ENCODE data around the gene RWDD1. TPM values are rescaled to one million over a fixed set of nuclear protein-coding genes. Genes with fewer than 3 reads are reported as not detected.

The RWDD1 gene
- total and polyA plus RNA-seq, 2 donors (not counting 1 experiment from before 2014, with no cell fraction given): 18.0 to 22.4 TPM

DNA sequence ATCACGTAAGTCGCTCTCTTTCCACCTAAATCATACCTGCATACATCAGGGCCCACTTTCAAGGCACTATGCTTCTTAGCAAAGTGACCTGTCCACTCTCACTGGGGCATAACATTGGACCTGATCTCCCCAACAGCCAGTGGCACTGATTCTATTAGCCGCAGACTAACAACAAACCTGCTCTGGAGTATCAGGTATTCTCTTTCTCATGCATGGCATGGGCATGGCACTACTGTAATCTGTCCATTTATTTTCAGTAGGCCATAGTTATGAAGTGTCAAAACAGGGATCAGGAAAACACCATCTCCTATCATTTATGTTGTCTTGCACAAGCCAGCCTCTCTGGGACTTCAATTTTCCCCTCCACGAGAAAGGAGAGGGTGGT, 9.3 kb upstream of the RWDD1 start:
- H3K27me3 Mint-ChIP-seq: peaks cover 31% of the 10 kb centered on the region
- intact Hi-C loops (cut with micrococcal nuclease): loop anchor here (10.0 kb wide), 1 partner anchor 547 kb away; no protein-coding TSS in a partner anchor
- H3K4me1 Mint-ChIP-seq: peaks cover 4% of the 10 kb centered on the region
- ATAC-seq (ENCODE audit: low read depth) (no peak), DNase-seq (no peak)
- H3K9ac ChIP-seq (ENCODE audit: low read length): no peak overlapping the region
- peaks cover 5 to 7% of the 10 kb centered on the region in 2 donors for H3K4me1 ChIP-seq (ENCODE audit: control insufficient read depth in 2 of 2, insufficient read depth in 2 of 2, low read length in 2 of 2)
- peaks cover 0 to 14% (median 9%) of the 10 kb centered on the region in 4 experiments for H3K27me3 ChIP-seq (replicated peaks in 1 of 4; ENCODE audit: control extremely low read depth in 1 of 4, control insufficient read depth in 3 of 4, insufficient read depth in 4 of 4, low read length in 3 of 4)
- H2AFZ ChIP-seq (ENCODE audit: insufficient read depth, low read depth, low read length, poor library complexity, severe bottlenecking): no peak overlapping the region
- no peaks in the 10 kb centered on the region for H3K36me3 ChIP-seq (replicated peaks in 1 of 2; ENCODE audit: control extremely low read depth in 1 of 2, control insufficient read depth in 1 of 2, extremely low read depth in 1 of 2, insufficient read depth in 2 of 2, low read length in 1 of 2)
- TF ChIP-seq EZH2 (IDR thresholded peaks at IDR 0.05; ENCODE audit: borderline replicate concordance, insufficient read depth, low read depth, low read length, poor library complexity, severe bottlenecking): no peak
- TF ChIP-seq, protein P1, sequence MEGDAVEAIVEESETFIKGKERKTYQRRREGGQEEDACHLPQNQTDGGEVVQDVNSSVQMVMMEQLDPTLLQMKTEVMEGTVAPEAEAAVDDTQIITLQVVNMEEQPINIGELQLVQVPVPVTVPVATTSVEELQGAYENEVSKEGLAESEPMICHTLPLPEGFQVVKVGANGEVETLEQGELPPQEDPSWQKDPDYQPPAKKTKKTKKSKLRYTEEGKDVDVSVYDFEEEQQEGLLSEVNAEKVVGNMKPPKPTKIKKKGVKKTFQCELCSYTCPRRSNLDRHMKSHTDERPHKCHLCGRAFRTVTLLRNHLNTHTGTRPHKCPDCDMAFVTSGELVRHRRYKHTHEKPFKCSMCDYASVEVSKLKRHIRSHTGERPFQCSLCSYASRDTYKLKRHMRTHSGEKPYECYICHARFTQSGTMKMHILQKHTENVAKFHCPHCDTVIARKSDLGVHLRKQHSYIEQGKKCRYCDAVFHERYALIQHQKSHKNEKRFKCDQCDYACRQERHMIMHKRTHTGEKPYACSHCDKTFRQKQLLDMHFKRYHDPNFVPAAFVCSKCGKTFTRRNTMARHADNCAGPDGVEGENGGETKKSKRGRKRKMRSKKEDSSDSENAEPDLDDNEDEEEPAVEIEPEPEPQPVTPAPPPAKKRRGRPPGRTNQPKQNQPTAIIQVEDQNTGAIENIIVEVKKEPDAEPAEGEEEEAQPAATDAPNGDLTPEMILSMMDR (IDR thresholded peaks at IDR 0.05): no peak
- H4K20me1 ChIP-seq (ENCODE audit: control insufficient read depth, insufficient read depth, low read length, poor library complexity, severe bottlenecking): no peaks in the 10 kb centered on the region
- 100% methylated on average over 2 of the region's 4 CpGs for WGBS (ENCODE audit: insufficient coverage)
- no peaks in the 10 kb centered on the region for H3K79me2 ChIP-seq (ENCODE audit: control insufficient read depth, insufficient read depth, low read length)
- ChIA-PET CTCF (interaction anchor here (0.8 to 6.0 kb wide), 10 partner anchors 10 to 344 kb away, joined by 3 to 62 read pairs (median 14); partner anchors contain the start of gene RWDD1), POLR2A (no interaction called here)
- no peak overlapping the region for H3K4me3 Mint-ChIP-seq
- H3K9me3 ChIP-seq (ENCODE audit: control extremely low read depth in 1 of 3, control insufficient read depth in 2 of 3, insufficient read depth in 1 of 3, low read length in 2 of 3): no peaks in the 10 kb centered on the region
- H3K9me3 Mint-ChIP-seq (ENCODE audit: insufficient read depth): no peaks in the 10 kb centered on the region
- no peak overlapping the region for H3K4me3 ChIP-seq (ENCODE audit: control extremely low read depth in 1 of 5, extremely low read depth in 1 of 5, insufficient read depth in 1 of 5, low read depth in 2 of 5, low read length in 4 of 5)
- no peak overlapping the region for H3K4me2 ChIP-seq (replicated peaks; ENCODE audit: low read depth, low read length, poor library complexity, severe bottlenecking)
- H3K27ac ChIP-seq (ENCODE audit: low read length in 2 of 2): no peak overlapping the region
- H3K27ac Mint-ChIP-seq: no peak overlapping the region

DNA sequence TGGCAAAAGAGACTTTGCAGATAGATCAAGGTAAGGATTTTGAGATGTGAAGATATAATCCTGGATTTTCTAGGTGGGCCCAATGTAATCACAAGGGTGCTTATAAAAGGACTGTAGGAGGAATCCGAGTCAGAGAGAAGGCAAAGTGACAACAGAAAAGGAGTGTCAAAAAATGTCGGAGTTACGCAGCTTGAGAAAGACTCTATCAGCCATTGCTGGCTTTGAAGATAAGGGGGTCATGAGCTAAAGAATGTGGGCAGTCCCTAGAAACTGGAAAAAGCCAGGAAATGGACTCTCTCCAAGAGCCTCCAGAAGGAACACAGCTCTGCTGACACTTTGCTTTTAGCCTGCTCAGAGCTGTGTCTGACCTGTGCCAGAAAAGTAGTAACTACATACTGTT, 8.7 kb upstream of the RWDD1 start:
- no peak overlapping the region for H3K4me2 ChIP-seq (replicated peaks; ENCODE audit: low read depth, low read length, poor library complexity, severe bottlenecking)
- ATAC-seq (ENCODE audit: low read depth): no peak
- no peak for DNase-seq
- no peak overlapping the region for H3K4me3 ChIP-seq (ENCODE audit: control extremely low read depth in 1 of 5, extremely low read depth in 1 of 5, insufficient read depth in 1 of 5, low read depth in 2 of 5, low read length in 4 of 5)
- peaks cover 31% of the 10 kb centered on the region for H3K27me3 Mint-ChIP-seq
- intact Hi-C loops (cut with micrococcal nuclease): loop anchor here (10.0 kb wide), 1 partner anchor 548 kb away; no protein-coding TSS in a partner anchor
- no peaks in the 10 kb centered on the region for H3K9me3 Mint-ChIP-seq (ENCODE audit: insufficient read depth)
- no peak overlapping the region for H3K4me3 Mint-ChIP-seq
- H3K9me3 ChIP-seq (ENCODE audit: control extremely low read depth in 1 of 3, control insufficient read depth in 2 of 3, insufficient read depth in 1 of 3, low read length in 2 of 3): no peaks in the 10 kb centered on the region
- H2AFZ ChIP-seq (ENCODE audit: insufficient read depth, low read depth, low read length, poor library complexity, severe bottlenecking): no peak overlapping the region
- CTCF ChIA-PET: interaction anchor here (0.8 to 6.0 kb wide), 18 partner anchors 9 to 450 kb away, joined by 3 to 62 read pairs (median 4); partner anchors contain the start of genes CALHM4 and RWDD1
- H3K27me3 ChIP-seq (replicated peaks in 1 of 4; ENCODE audit: control extremely low read depth in 1 of 4, control insufficient read depth in 3 of 4, insufficient read depth in 4 of 4, low read length in 3 of 4): peaks cover 0 to 14% (median 9%) of the 10 kb centered on the region in 4 experiments
- POLR2A ChIA-PET: interaction anchor here (0.6 kb wide), 1 partner anchor 325 kb away, joined by 4 read pairs; no protein-coding TSS in a partner anchor
- peaks cover 5 to 7% of the 10 kb centered on the region in 2 donors for H3K4me1 ChIP-seq (ENCODE audit: control insufficient read depth in 2 of 2, insufficient read depth in 2 of 2, low read length in 2 of 2)
- no peaks in the 10 kb centered on the region for H3K79me2 ChIP-seq (ENCODE audit: control insufficient read depth, insufficient read depth, low read length)
- H3K36me3 ChIP-seq (replicated peaks in 1 of 2; ENCODE audit: control extremely low read depth in 1 of 2, control insufficient read depth in 1 of 2, extremely low read depth in 1 of 2, insufficient read depth in 2 of 2, low read length in 1 of 2): no peaks in the 10 kb centered on the region
- no peak for TF ChIP-seq EZH2 (IDR thresholded peaks at IDR 0.05; ENCODE audit: borderline replicate concordance, insufficient read depth, low read depth, low read length, poor library complexity, severe bottlenecking)
- TF ChIP-seq, protein P1 (IDR thresholded peaks at IDR 0.05): no peak
- H3K9ac ChIP-seq (ENCODE audit: low read length): no peak overlapping the region
- no peak overlapping the region for H3K27ac Mint-ChIP-seq
- H4K20me1 ChIP-seq (ENCODE audit: control insufficient read depth, insufficient read depth, low read length, poor library complexity, severe bottlenecking): no peaks in the 10 kb centered on the region
- 93% methylated on average over 3 of the region's 3 CpGs for WGBS (ENCODE audit: insufficient coverage)
- no peak overlapping the region for H3K27ac ChIP-seq (ENCODE audit: low read length in 2 of 2)
- peaks cover 4% of the 10 kb centered on the region for H3K4me1 Mint-ChIP-seq
